T-helper 2 cell (primary cell): ENCODE data around the gene PSMD6.
A peak's percentile ranks its signal among the peaks of the same experiment; 100 is the strongest.

ENCODE experiments used
- DNase-seq, 5 experiments: peaks; one replicate each; pipeline versions ENCODE4 v3.0.0 to v3.0.0-alpha.2; 2012 to 2022

PSMD6 gene

DNA sequence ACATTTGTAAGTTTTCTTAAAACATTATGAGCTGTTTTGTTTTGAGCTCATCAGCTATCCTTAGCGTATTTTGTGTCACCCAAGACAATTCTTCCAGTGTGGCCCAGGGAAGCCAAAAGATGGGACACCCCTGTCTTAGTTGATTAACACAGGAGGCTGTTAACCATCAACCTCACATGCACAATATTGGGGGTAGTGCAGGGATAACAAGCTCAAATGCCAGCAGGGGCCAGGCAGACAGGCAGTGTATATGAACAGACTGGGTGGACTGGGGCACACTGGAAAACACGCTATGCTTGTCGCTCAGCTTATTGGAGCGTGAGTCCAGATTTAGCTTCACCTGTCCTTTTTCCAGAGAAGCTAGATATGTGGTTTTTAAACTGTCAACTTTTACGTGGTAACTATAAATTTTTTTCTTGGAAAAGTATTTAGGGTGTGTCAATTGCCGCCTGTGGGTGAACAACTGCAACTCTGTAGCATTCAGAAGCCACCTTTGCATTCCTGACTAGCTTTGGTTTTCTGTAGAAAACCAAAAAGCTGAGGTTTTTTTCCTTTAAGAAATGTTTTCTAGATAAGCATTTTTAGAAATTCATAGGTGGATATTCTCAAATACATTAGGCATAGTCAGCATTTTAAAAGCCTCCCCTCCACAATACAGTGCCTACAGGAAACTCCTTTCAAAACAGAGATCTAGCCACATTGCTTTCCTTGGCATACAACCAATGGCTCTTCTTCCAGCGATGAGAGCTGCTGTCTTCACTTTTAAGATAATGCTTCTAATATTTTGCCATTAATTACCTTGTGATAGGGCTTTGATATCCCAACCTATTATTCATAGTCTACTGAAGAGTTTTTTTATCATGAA lies 14.6 kb downstream of the PSMD6 start:
- no peak for DNase-seq

GRCh38 chr3:64008017-64008416 lies 15.3 kb downstream of the PSMD6 start:
- DNase-seq = no peak

GRCh38 chr3:64003589-64003988 lies 19.7 kb downstream of the PSMD6 start:
- no peak for DNase-seq

DNA sequence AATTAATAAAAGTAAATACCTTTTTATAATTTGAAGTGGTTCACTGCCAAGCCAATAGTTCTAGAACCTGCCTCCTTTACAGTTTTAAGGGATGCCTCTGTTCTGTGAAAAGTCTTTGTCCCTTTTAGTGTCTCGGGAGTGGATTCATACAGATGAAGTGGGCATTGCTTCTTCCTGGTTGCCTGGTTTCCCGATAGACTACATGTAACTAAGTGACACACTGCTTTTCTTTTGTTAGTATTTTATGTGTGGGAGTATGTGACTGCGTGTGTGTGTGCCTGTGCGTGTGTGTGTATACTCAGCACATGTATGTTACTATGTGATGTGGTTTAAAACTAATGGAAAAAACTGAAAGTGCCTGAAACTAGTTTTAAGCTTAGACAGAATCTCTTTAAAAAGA lies 21.1 kb downstream of the PSMD6 start:
- DNase-seq = no peak

- no peak for DNase-seq
Measured at GRCh38 chr3:64000453-64001055, 22.7 kb downstream of the PSMD6 start.

- no peak for DNase-seq
Measured at GRCh38 chr3:63998852-63999754, 24.2 kb downstream of the PSMD6 start.

GRCh38 chr3:63995086-63995485 lies 28.2 kb downstream of the PSMD6 start:
- DNase-seq = no peak

DNA sequence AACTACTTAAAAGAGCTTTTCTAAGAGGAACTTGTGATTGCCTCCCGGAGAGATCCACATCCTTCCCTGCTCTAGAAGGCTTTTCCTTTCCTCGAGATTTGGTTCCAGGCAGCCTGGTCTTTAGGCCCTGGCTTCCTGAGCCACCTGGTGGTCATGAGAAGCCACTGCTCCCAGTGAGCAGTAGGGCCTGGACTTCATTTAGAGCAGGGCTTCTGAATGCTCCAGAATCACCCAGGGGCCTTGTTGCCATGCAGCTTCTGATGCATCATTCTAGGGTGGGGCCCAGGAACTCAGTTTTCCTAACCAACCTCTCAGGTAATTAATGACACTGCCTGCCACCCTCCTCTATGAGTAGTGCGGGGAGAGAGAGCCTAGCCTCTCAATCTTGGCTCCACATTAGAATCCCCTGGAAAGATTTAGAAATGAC lies 29.6 kb downstream of the PSMD6 start:
- DNase-seq = peak in 4 of 5 experiments; percentile 24 to 71 (median 40)

DNA sequence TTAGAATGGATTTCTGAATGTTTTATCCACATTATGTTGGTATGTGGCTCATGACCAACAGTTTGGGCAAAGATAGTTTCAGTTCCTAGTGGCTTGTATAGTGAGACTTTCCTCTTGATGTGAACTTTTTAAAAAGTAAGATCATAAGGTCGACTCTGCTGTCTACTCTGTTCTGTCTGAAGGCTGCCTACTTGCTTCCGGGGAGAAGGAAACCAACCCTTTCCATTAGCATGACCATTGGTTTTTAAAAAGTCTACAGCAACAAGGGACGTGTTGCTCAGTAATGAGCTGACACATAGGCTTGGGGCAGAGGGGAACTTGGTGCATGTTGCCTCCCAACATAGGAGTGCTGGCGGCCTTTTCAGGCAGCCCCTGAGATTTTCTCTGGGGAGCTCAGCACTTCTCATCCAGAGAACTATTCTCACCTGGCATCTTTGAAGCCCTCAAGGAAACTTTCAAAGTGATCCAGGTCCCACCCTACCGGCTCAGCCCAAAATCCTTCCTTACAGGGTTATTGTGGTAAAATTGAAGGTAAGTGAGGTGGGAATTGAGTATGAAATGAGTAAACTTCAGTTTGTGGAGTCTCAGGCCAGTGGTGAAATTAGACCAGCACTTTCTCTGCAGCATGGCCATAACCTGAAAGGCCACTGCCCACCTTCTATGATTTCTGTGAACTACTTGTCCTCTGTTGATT lies 30.6 kb downstream of the PSMD6 start:
- no peak for DNase-seq

DNA sequence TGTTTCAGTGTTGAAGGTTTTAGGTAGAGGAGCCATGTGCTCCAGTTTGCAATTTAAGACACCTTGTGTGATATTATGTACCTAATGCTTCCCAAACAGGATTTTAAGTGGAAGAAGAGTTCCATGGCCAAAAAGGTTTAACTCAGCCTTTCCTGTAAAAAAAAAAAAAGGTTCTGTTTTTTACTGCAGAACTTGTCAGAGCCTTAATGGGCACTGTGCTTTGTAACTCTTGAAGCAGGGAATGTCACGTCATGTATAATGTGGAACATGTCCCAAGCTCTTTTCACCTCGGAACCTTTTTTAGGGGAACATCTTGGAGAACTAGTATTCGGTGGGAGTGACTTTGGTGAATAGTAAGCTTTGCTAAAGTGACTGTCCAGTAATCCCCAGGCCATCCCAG lies 31.6 kb downstream of the PSMD6 start:
- no peak for DNase-seq

- no peak for DNase-seq
Measured at GRCh38 chr3:63990733-63991132, 32.6 kb downstream of the PSMD6 start.

DNA sequence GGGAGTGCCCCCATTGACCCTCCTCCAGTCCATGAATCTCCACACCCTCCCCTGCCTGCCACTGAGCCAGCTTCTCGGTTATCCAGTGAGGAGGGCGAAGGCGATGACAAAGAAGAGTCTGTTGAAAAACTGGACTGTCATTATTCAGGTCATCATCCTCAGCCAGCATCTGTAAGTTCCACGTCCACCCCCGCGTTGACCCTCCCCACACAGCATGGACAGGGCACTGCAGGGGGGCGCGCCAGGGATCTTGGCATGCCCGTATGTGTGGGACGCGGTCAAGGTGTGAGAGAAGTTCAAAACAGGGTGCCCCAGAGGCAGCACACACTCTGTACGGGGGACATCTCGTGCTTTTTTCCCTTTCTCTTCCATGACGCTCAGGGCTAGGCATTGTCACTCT lies 33.1 kb downstream of the PSMD6 start:
- DNase-seq = no peak

DNA sequence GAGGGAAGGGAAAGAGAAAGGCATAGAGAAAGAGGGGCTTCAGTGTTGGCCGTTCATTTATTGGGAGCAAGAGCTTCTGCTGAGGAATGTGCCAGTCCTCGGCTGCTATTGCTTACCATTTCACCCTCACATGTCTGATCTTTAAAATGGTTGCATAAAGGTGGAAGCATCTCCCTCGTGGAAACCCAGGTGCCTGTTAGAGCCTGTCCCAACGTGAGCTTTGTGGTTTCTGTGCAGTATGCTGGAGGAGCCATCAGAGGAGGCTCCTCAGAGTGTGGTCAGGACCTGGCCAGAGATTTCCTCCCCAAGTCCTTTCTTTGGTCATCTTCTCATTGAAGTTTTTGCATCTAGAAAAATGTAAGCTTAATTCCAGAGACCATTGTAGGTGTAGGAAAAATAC lies 34.4 kb downstream of the PSMD6 start:
- DNase-seq = no peak

- DNase-seq = no peak
Measured at GRCh38 chr3:63986831-63987230, 36.5 kb downstream of the PSMD6 start.

DNA sequence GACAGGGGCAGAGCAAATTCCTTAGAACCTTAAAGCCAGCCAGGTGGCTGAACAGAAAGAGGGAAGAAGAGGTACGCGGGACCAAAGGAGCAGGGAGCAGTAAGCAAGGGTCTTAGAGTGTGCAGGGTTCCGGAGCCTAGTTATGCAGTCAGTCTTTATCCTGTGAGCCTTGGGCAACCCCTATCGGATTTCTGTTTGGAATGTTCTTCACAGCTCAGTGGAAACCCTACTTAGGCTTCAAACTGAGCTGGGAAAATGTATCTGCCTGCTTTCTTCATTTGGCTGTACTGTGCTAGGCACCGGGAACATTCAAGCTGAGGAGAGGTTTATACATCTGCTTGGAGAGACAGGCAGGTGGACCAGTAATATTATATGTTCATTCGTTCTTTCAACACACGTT lies 37.1 kb downstream of the PSMD6 start:
- DNase-seq = no peak

GRCh38 chr3:63984391-63984790 lies 38.9 kb downstream of the PSMD6 start:
- DNase-seq = peak in 1 of 5 experiments; percentile 51

GRCh38 chr3:63981980-63982379 lies 41.3 kb downstream of the PSMD6 start:
- DNase-seq = no peak

GRCh38 chr3:63980830-63981498 lies 42.3 kb downstream of the PSMD6 start:
- DNase-seq = peak in 1 of 5 experiments; percentile 65

- no peak for DNase-seq
Measured at GRCh38 chr3:63980019-63980418, 43.3 kb downstream of the PSMD6 start.

DNA sequence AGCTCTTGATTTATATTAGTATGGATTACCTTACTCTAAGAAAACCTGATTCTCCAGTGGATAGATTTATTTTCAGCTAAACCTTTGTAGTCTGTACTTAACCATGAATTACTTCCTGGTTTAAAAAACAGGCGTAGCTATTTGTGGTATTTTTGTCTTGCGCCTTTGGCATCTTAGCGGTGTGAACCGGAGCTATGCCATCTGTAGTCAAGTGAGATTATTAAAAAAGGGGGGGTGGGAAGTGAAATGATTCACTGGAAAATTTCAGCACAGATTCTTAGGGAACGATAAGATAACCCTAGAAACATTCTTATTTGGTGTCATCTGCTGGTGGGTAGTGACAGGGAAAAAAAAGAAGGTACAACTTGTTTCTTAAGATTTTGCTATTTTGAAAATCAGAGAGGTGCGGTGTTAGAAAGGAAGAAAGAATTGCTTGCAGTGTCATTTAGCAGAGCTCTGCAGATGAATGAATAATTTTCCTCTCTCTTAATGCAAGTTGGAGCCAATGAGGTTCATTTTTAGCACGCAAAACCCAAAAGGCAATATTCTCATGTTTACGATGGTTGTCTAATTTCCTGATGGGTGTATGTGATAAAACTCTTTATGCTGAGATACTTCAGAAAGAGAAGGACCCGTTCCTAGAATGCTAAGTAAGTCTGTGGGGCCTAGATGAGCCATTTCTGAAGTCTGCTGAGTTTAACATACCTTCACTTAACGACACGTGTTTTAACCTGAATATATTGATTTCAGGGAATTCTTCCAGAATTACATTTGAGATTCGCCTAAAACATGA lies 44.0 kb downstream of the PSMD6 start:
- DNase-seq = peak in 3 of 5 experiments; percentile 40 to 84 (median 61)

DNA sequence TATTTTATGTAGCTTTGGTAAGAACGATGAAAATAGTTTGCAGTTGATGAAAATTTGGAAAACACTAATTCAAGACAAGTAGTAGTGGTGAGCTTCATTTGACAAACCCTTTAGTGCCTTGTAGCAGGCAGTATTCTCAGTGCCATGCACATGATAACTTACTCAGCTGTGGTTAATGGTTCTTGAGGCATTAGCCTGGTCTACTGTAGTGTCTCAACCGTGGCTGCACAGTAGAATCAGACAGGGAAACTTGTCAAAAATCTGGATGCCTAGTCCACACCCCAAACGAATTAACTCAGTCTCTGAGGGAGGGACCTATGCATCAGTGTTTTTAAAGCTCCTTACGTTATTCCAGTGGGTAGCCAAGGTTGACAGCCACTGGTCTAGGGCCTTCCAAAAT lies 45.4 kb downstream of the PSMD6 start:
- peak in 1 of 5 experiments; percentile 60 for DNase-seq
